ENCODE data around the gene ZDBF2. TPM values are rescaled to one million over a fixed set of nuclear protein-coding genes. Genes with fewer than 3 reads are reported as not detected.
"Not testable (repeated sequence)": the region's sequence is repeated elsewhere in the genome, so short reads cannot be mapped to it uniquely, and the experiment has no call there.

The ZDBF2 gene
- total RNA-seq, 1 donor from 2014 or later, result 5.0 TPM

GRCh38 chr2:206289391-206289790, 14.9 kb downstream of the ZDBF2 start:
- TF ChIP-seq, protein P1, sequence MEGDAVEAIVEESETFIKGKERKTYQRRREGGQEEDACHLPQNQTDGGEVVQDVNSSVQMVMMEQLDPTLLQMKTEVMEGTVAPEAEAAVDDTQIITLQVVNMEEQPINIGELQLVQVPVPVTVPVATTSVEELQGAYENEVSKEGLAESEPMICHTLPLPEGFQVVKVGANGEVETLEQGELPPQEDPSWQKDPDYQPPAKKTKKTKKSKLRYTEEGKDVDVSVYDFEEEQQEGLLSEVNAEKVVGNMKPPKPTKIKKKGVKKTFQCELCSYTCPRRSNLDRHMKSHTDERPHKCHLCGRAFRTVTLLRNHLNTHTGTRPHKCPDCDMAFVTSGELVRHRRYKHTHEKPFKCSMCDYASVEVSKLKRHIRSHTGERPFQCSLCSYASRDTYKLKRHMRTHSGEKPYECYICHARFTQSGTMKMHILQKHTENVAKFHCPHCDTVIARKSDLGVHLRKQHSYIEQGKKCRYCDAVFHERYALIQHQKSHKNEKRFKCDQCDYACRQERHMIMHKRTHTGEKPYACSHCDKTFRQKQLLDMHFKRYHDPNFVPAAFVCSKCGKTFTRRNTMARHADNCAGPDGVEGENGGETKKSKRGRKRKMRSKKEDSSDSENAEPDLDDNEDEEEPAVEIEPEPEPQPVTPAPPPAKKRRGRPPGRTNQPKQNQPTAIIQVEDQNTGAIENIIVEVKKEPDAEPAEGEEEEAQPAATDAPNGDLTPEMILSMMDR (IDR thresholded peaks at IDR 0.05), result no peak
- Histone ChIP-seq H3K36me3 (peaks cover 0 to 21% of the 10 kb centered on the region in 2 donors), H3K27me3 (no peaks in the 10 kb centered on the region), H3K27ac (no peak overlapping the region), H3K9me3 (peaks cover 0 to 27% of the 10 kb centered on the region in 2 donors), H3K4me3 (no peak overlapping the region), H3K4me1 (no peaks in the 10 kb centered on the region)
- DNase-seq (ENCODE audit: low spot score in 2 of 2), result no peak
- intact Hi-C loops (cut with DNase I), result no loop called here

DNA sequence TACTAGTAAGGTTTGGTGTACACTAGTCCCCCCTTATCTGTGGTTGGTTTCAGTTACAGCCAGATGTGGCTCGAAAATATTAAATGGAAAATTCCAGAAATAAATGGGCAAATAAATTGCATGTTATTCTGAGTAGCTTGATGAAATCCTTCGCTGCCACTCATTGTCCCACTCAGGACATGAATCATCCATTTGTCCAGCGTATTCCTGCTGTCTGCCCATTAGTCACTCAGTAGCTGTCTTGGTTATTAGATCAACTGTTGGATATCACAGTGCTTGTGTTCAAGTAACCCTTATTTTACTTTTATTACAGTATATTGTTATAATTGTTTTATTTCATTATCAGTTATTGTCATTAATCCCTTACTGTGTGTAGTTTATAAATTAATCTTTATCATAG, 21.7 kb downstream of the ZDBF2 start:
- peaks cover 0 to under 1% of the 10 kb centered on the region in 2 donors for H3K9me3 ChIP-seq
- intact Hi-C loops (cut with DNase I), result no loop called here
- no peaks in the 10 kb centered on the region for H3K27me3 ChIP-seq
- H3K4me1 ChIP-seq, result no peaks in the 10 kb centered on the region
- no peak overlapping the region for H3K4me3 ChIP-seq
- DNase-seq (ENCODE audit: low spot score in 2 of 2), result no peak
- TF ChIP-seq, protein P1 (IDR thresholded peaks at IDR 0.05), result no peak
- no peak overlapping the region for H3K27ac ChIP-seq
- peaks cover 0 to 5% of the 10 kb centered on the region in 2 donors for H3K36me3 ChIP-seq

GRCh38 chr2:206299608-206300007, 25.1 kb downstream of the ZDBF2 start:
- H3K36me3 ChIP-seq; H3K27ac ChIP-seq; intact Hi-C loops (cut with DNase I); H3K27me3 ChIP-seq; H3K9me3 ChIP-seq; DNase-seq (ENCODE audit: low spot score in 2 of 2); H3K4me1 ChIP-seq; H3K4me3 ChIP-seq: not testable (repeated sequence)

DNA sequence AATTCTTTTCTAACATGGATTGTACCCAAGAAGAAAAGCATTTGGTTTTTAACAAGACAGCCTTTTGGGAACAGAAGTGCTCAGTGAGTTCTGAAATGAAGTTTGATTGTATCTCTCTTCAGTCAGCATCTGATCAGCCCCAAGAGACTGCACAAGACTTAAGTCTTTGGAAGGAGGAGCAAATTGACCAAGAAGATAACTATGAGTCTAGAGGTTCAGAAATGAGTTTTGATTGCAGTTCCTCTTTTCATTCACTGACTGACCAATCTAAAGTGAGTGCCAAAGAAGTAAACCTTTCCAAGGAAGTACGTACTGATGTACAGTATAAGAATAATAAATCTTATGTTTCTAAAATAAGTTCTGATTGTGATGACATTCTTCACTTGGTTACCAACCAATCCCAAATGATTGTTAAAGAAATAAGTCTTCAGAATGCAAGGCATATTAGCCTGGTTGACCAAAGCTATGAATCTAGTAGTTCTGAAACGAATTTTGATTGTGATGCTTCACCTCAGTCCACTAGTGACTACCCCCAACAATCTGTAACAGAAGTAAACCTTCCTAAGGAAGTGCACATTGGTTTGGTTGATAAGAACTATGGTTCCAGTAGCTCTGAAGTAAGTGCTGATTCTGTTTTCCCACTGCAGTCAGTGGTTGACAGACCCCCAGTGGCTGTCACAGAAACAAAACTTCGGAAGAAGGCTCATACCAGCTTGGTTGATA, 31.2 kb downstream of the ZDBF2 start:
- Histone ChIP-seq H3K9me3 (no peaks in the 10 kb centered on the region), H3K27me3 (no peaks in the 10 kb centered on the region), H3K36me3 (peaks cover 0 to 9% of the 10 kb centered on the region in 2 donors), H3K4me1 (no peaks in the 10 kb centered on the region), H3K4me3 (no peak overlapping the region), H3K27ac (no peak overlapping the region)
- no peak for DNase-seq (ENCODE audit: low spot score in 2 of 2)
- intact Hi-C loops (cut with DNase I), result no loop called here
- TF ChIP-seq, protein P1 (IDR thresholded peaks at IDR 0.05), result no peak

- no peaks in the 10 kb centered on the region for H3K27me3 ChIP-seq
- no peak overlapping the region for H3K27ac ChIP-seq
- H3K4me3 ChIP-seq, result no peak overlapping the region
- no peaks in the 10 kb centered on the region for H3K9me3 ChIP-seq
- TF ChIP-seq, protein P1 (IDR thresholded peaks at IDR 0.05), result no peak
- intact Hi-C loops (cut with DNase I), result no loop called here
- no peaks in the 10 kb centered on the region for H3K36me3 ChIP-seq
- H3K4me1 ChIP-seq, result no peaks in the 10 kb centered on the region
- DNase-seq (ENCODE audit: low spot score in 2 of 2), result no peak
These were observed 36.6 kb downstream of the ZDBF2 start for GRCh38 chr2:206311026-206311425.

- intact Hi-C loops (cut with DNase I), result no loop called here
- H3K27me3 ChIP-seq, result no peaks in the 10 kb centered on the region
These were observed 41.7 kb downstream of the ZDBF2 start for GRCh38 chr2:206316141-206316540.

More at GRCh38 chr2:206316141-206316540, 41.7 kb downstream of the ZDBF2 start:
- H3K27ac ChIP-seq, result no peak overlapping the region
- H3K9me3 ChIP-seq, result no peaks in the 10 kb centered on the region
- DNase-seq (ENCODE audit: low spot score in 2 of 2), result no peak
- no peak overlapping the region for H3K4me3 ChIP-seq
- H3K4me1 ChIP-seq, result no peaks in the 10 kb centered on the region
- H3K36me3 ChIP-seq, result no peaks in the 10 kb centered on the region
- TF ChIP-seq, protein P1 (IDR thresholded peaks at IDR 0.05), result no peak

Data from ascending aorta (tissue), 2 donors.